HepG2 (cell line): ENCODE data around the gene ZBTB2. TPM values are rescaled to one million over a fixed set of nuclear protein-coding genes. Genes with fewer than 3 reads are reported as not detected.

Experiments used
- AGO1 ChIP-seq: fragments of 200-400 bp; formaldehyde crosslinking; IDR thresholded peaks from 2 replicates; pipeline ENCODE4 v1.6.1; 2017; ENCODE audit warnings: mild to moderate bottlenecking, low read depth, low read length, moderate library complexity; ENCODE audit not compliant: poor library complexity, severe bottlenecking
- CHD4 ChIP-seq: fragments of 200-600 bp; sonication (generic); IDR thresholded peaks from 2 replicates; pipeline ENCODE4 v1.7.0; 2017; ENCODE audit warnings: mild to moderate bottlenecking, low read length, borderline replicate concordance
- ETV6 ChIP-seq: sonication (generic); formaldehyde crosslinking; conservative IDR thresholded peaks from 2 replicates; pipeline ENCODE4 v1.4.0; 2020; ENCODE audit warnings: missing genetic modification reagents
- GABPB1 ChIP-seq: IDR thresholded peaks from 2 replicates; pipeline ENCODE4 v1.6.1; 2016; ENCODE audit warnings: mild to moderate bottlenecking, missing genetic modification reagents, moderate library complexity, missing compliant biosample characterization
- GATA4 ChIP-seq: sonication (generic); IDR thresholded peaks from 2 replicates; pipeline ENCODE4 v1.6.1; 2016; ENCODE audit warnings: antibody characterized with exemption, low read depth, borderline replicate concordance
- GATAD1 ChIP-seq: IDR thresholded peaks from 2 replicates; pipeline ENCODE4 v1.6.1; 2016; ENCODE audit warnings: missing genetic modification reagents, missing compliant biosample characterization
- HMG20A ChIP-seq: IDR thresholded peaks from 2 replicates; pipeline ENCODE4 v1.6.1; 2016; ENCODE audit warnings: borderline replicate concordance
- NCOA1 ChIP-seq: sonication (generic); formaldehyde crosslinking; IDR thresholded peaks from 2 replicates; pipeline ENCODE4 v1.9.0; 2021; ENCODE audit warnings: missing genetic modification reagents
- NFE2L1 ChIP-seq: sonication (generic); formaldehyde crosslinking; IDR thresholded peaks from 2 replicates; pipeline ENCODE4 v1.4.0; 2020; ENCODE audit warnings: missing genetic modification reagents, mild to moderate bottlenecking, borderline replicate concordance
- POLR2AphosphoS5 ChIP-seq: IDR thresholded peaks from 2 replicates; pipeline ENCODE4 v1.6.1; 2012; ENCODE audit warnings: low read depth, low read length
- RAD51 ChIP-seq: fragments of 450-650 bp; IDR thresholded peaks from 2 replicates; pipeline ENCODE4 v1.6.1; 2016; ENCODE audit warnings: borderline replicate concordance
- RARA ChIP-seq: IDR thresholded peaks from 2 replicates; pipeline ENCODE4 v1.6.1; 2016; ENCODE audit warnings: missing genetic modification reagents, missing compliant biosample characterization
- SOX5 ChIP-seq: IDR thresholded peaks from 2 replicates; pipeline ENCODE4 v1.6.1; 2016; ENCODE audit warnings: borderline replicate concordance
- SP140L ChIP-seq: sonication (generic); formaldehyde crosslinking; IDR thresholded peaks from 2 replicates; pipeline ENCODE4 v1.4.0; 2020; ENCODE audit warnings: missing genetic modification reagents, borderline replicate concordance
- TAF15 ChIP-seq: fragments of 200-400 bp; formaldehyde crosslinking; IDR thresholded peaks from one replicate; pipeline ENCODE4 v1.6.1; 2018; ENCODE audit warnings: mild to moderate bottlenecking, low read depth, low read length; ENCODE audit not compliant: poor library complexity, severe bottlenecking
- ZNF121 ChIP-seq: sonication (generic); formaldehyde crosslinking; IDR thresholded peaks from 2 replicates; pipeline ENCODE4 v1.5.0; 2020; ENCODE audit warnings: mild to moderate bottlenecking, missing genetic modification reagents
- ZNF7 ChIP-seq: IDR thresholded peaks from 2 replicates; pipeline ENCODE4 v1.6.1; 2016; ENCODE audit warnings: missing biosample characterization, missing genetic modification reagents
- polyA plus RNA-seq, 8 experiments: library from polyadenylated mRNA; depleted of rRNA in 3 of 8; stranded (reverse) in 7 of 8; unstranded in 1 of 8; fragments of >200 nt; fragmentation: Illumina TruSeq in 4 of 8; extraction: Trizol in 4 of 8; gene quantifications; 2 replicates each; pipeline versions ENCODE4 v1.2.1 to v1.2.3, GENCODE V29; 2011 to 2016; ENCODE audit warnings: low read depth in 4 of 8, missing spikeins in 1 of 8, mixed read lengths in 1 of 8; ENCODE audit not compliant: insufficient read depth in 1 of 8
- total RNA-seq, 5 experiments: library from RNA; depleted of rRNA; stranded (reverse); fragments of >200 nt; fragmentation: Illumina TruSeq; extraction: Trizol; gene quantifications; 2 replicates each; pipeline ENCODE4 v1.2.3, GENCODE V29; 2016; ENCODE audit warnings: low read depth in 1 of 5
- TF ChIP-seq, protein P1 (sequence below): sonication (generic); formaldehyde crosslinking; IDR thresholded peaks from 2 replicates; pipeline ENCODE4 v1.4.0; 2020; ENCODE audit warnings: low read depth, mild to moderate bottlenecking, missing genetic modification reagents
- TF ChIP-seq, protein P2 (sequence below): sonication (generic); formaldehyde crosslinking; IDR thresholded peaks from 2 replicates; pipeline ENCODE4 v1.8.0; 2022; ENCODE audit warnings: missing genetic modification reagents, mild to moderate bottlenecking, moderate library complexity, borderline replicate concordance
- TF ChIP-seq, protein P3 (sequence below): sonication (generic); formaldehyde crosslinking; IDR thresholded peaks from 2 replicates; pipeline ENCODE4 v1.4.0; 2020; ENCODE audit warnings: missing genetic modification reagents
- TF ChIP-seq, protein P4 (sequence below): sonication (generic); formaldehyde crosslinking; IDR thresholded peaks from 2 replicates; pipeline ENCODE4 v1.5.0; 2020; ENCODE audit warnings: mild to moderate bottlenecking, missing genetic modification reagents

Gene ZBTB2
- total and polyA plus RNA-seq, 2 of the 13 experiments (the other 11 are each of a cell fraction or from before 2014, with no cell fraction given), result 15.4 to 22.8 TPM

DNA sequence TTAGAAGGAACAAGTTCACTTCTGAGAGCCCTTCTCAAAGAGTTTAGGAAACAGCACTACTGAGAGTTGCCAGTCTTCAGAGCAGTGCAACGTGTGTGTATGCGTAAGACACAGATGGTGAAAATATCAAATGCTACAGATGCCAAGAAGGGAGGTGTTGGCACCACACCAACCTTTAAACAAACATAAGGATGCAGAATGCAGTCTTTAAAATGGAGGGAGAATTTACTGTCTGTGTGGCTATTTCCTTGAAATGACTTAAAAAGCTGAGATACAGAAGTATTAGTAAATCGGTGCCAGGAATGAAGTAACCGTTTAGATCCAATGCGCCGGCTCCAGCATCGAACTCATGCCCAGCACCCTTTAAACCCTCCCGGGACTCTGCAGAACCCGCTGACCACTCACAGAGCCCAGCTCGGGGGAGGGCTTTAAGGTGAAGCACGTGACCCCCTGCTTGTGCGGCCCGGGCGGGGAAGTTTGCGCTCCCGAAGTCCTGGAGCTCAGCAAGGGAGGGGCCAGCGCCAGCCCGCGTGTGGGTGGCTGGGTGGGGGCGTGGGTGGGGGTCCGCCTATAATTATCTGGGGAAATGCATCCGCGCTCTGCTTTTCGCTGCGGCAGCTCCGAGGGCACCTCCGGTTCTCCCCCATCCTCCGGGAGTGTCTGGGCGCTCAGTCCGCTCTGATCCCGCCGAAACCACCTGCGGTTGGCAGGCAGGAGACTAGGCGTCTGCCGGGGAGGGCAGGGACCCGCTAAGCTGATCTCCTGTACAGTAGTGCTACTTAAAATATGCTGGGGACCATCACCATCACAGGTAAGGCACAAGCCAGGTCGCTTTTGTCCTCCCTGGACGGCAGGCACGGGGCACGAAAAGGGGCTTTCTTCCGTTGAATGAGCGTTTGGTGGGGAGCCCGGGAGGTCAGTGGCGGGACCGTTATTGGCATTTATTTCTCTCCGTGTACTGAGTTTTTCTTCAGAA, 66.0 kb downstream of the ZBTB2 start (continued):
- TF ChIP-seq NFE2L1 (CRISPR knock-in tag) (no peak), ZNF121 (CRISPR knock-in tag) (no peak), ETV6 (CRISPR knock-in tag) (no peak), GABPB1 (CRISPR knock-in tag) (peak; percentile 37; the same call in 1 of the 2 replicates), CHD4 (no peak), GATA4 (no peak), AGO1 (no peak), GATAD1 (0 out of 2 replicates have a peak, but pooled peaks have one; percentile 18), ZNF7 (CRISPR knock-in tag) (no peak), POLR2AphosphoS5 (peak; percentile 24; the same call in 1 of the 2 replicates), TAF15 (peak; percentile 32), RARA (CRISPR knock-in tag) (no peak), RAD51 (peak; percentile 66; the same call in 1 of the 2 replicates), SP140L (CRISPR knock-in tag) (no peak), NCOA1 (CRISPR knock-in tag) (no peak), HMG20A (no peak), SOX5 (CRISPR knock-in tag) (no peak)
- TF ChIP-seq, protein P1, sequence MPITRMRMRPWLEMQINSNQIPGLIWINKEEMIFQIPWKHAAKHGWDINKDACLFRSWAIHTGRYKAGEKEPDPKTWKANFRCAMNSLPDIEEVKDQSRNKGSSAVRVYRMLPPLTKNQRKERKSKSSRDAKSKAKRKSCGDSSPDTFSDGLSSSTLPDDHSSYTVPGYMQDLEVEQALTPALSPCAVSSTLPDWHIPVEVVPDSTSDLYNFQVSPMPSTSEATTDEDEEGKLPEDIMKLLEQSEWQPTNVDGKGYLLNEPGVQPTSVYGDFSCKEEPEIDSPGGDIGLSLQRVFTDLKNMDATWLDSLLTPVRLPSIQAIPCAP (CRISPR knock-in tag), result no peak
- TF ChIP-seq, protein P2, sequence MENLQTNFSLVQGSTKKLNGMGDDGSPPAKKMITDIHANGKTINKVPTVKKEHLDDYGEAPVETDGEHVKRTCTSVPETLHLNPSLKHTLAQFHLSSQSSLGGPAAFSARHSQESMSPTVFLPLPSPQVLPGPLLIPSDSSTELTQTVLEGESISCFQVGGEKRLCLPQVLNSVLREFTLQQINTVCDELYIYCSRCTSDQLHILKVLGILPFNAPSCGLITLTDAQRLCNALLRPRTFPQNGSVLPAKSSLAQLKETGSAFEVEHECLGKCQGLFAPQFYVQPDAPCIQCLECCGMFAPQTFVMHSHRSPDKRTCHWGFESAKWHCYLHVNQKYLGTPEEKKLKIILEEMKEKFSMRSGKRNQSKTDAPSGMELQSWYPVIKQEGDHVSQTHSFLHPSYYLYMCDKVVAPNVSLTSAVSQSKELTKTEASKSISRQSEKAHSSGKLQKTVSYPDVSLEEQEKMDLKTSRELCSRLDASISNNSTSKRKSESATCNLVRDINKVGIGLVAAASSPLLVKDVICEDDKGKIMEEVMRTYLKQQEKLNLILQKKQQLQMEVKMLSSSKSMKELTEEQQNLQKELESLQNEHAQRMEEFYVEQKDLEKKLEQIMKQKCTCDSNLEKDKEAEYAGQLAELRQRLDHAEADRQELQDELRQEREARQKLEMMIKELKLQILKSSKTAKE (CRISPR knock-in tag), result no peak
- TF ChIP-seq, protein P3, sequence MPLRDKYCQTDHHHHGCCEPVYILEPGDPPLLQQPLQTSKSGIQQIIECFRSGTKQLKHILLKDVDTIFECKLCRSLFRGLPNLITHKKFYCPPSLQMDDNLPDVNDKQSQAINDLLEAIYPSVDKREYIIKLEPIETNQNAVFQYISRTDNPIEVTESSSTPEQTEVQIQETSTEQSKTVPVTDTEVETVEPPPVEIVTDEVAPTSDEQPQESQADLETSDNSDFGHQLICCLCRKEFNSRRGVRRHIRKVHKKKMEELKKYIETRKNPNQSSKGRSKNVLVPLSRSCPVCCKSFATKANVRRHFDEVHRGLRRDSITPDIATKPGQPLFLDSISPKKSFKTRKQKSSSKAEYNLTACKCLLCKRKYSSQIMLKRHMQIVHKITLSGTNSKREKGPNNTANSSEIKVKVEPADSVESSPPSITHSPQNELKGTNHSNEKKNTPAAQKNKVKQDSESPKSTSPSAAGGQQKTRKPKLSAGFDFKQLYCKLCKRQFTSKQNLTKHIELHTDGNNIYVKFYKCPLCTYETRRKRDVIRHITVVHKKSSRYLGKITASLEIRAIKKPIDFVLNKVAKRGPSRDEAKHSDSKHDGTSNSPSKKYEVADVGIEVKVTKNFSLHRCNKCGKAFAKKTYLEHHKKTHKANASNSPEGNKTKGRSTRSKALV (CRISPR knock-in tag), result no peak
- TF ChIP-seq, protein P4, sequence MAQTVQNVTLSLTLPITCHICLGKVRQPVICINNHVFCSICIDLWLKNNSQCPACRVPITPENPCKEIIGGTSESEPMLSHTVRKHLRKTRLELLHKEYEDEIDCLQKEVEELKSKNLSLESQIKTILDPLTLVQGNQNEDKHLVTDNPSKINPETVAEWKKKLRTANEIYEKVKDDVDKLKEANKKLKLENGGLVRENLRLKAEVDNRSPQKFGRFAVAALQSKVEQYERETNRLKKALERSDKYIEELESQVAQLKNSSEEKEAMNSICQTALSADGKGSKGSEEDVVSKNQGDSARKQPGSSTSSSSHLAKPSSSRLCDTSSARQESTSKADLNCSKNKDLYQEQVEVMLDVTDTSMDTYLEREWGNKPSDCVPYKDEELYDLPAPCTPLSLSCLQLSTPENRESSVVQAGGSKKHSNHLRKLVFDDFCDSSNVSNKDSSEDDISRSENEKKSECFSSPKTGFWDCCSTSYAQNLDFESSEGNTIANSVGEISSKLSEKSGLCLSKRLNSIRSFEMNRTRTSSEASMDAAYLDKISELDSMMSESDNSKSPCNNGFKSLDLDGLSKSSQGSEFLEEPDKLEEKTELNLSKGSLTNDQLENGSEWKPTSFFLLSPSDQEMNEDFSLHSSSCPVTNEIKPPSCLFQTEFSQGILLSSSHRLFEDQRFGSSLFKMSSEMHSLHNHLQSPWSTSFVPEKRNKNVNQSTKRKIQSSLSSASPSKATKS (CRISPR knock-in tag), result no peak
